ENCODE data around the gene RHOBTB1.

GRCh38 chr10:60856405-60856804, 87.6 kb downstream of the RHOBTB1 start:
- TF ChIP-seq HDGF (IDR thresholded peaks at IDR 0.05; ENCODE audit: borderline replicate concordance) (no peak), FOXM1 (IDR thresholded peaks at IDR 0.05; ENCODE audit: borderline replicate concordance) (no peak), FOXA1 (IDR thresholded peaks at IDR 0.05) (no peak), SP1 (IDR thresholded peaks at IDR 0.05) (no peak), BHLHE40 (IDR thresholded peaks at IDR 0.05; ENCODE audit: borderline replicate concordance) (no peak)
